ENCODE data around the gene APEH.

Gene APEH

GRCh38 chr3:49639551-49639950, 34.6 kb upstream of the APEH start:
- Histone ChIP-seq H3K9ac (ENCODE audit: low read length) (no peak overlapping the region), H3K9me3 (ENCODE audit: control insufficient read depth, low read length) (no peaks in the 10 kb centered on the region), H3K27me3 (ENCODE audit: control insufficient read depth, insufficient read depth, low read length) (no peaks in the 10 kb centered on the region), H3K4me3 (ENCODE audit: low read length) (no peak overlapping the region), H3K36me3 (ENCODE audit: control insufficient read depth, insufficient read depth, low read length) (no peaks in the 10 kb centered on the region), H3K4me1 (ENCODE audit: control insufficient read depth, insufficient read depth, low read length) (no peaks in the 10 kb centered on the region)

- Histone ChIP-seq H3K9ac (ENCODE audit: low read length) (no peak overlapping the region), H3K27me3 (ENCODE audit: control insufficient read depth, insufficient read depth, low read length) (no peaks in the 10 kb centered on the region), H3K4me3 (ENCODE audit: low read length) (no peak overlapping the region), H3K4me1 (ENCODE audit: control insufficient read depth, insufficient read depth, low read length) (no peaks in the 10 kb centered on the region), H3K36me3 (ENCODE audit: control insufficient read depth, insufficient read depth, low read length) (no peaks in the 10 kb centered on the region), H3K9me3 (ENCODE audit: control insufficient read depth, low read length) (no peaks in the 10 kb centered on the region)
Observed at GRCh38 chr3:49641292-49641691, 32.9 kb upstream of the APEH start.

DNA sequence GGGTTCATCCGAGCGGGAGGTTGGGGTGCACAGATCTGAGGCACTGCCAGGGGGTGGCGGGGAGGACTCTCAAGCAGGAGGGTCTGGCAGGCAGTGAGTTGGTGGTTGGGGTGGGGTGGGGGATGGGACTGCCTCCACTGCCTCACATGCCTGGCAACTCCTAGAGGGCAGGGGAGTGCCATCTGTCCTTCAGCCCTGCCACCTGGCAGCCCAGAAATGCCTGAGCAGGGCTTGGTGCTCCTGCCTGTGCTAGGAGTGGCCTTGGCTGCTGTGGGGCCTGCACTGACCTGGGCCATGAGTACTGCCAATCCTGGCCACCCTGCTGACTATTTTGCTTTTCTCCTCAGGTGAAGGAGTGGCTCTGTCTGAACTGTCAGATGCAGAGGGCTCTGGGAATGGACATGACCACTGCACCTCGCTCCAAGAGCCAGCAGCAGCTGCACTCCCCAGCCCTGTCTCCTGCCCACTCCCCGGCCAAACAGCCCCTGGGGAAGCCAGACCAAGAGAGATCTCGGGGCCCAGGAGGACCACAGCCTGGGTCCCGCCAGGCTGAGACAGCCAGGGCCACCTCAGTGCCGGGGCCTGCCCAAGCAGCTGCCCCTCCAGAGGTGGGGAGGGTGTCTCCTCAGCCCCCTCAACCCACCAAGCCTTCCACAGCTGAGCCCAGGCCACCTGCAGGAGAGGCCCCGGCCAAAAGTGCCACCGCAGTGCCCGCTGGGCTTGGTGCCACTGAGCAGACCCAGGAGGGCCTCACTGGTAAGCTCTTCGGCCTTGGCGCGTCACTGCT, 32.0 kb upstream of the APEH start:
- H3K36me3 ChIP-seq (ENCODE audit: control insufficient read depth, insufficient read depth, low read length): no peaks in the 10 kb centered on the region
- no peaks in the 10 kb centered on the region for H3K27me3 ChIP-seq (ENCODE audit: control insufficient read depth, insufficient read depth, low read length)
- H3K9me3 ChIP-seq (ENCODE audit: control insufficient read depth, low read length): no peaks in the 10 kb centered on the region
- no peaks in the 10 kb centered on the region for H3K4me1 ChIP-seq (ENCODE audit: control insufficient read depth, insufficient read depth, low read length)
- H3K9ac ChIP-seq (ENCODE audit: low read length): no peak overlapping the region
- no peak overlapping the region for H3K4me3 ChIP-seq (ENCODE audit: low read length)

DNA sequence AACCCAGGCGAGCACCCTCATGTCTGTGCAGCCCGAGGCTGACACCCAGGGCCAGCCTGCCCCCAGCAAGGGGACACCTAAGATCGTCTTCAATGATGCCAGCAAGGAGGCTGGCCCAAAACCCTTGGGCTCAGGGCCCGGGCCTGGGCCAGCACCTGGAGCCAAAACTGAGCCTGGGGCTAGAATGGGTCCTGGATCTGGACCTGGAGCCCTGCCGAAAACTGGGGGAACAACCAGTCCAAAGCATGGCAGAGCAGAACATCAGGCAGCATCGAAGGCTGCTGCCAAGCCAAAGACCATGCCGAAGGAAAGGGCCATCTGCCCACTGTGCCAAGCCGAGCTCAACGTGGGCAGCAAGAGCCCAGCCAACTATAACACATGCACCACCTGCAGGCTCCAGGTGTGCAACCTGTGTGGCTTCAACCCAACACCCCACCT, 31.4 kb upstream of the APEH start:
- H3K27me3 ChIP-seq (ENCODE audit: control insufficient read depth, insufficient read depth, low read length): no peaks in the 10 kb centered on the region
- no peak overlapping the region for H3K4me3 ChIP-seq (ENCODE audit: low read length)
- no peaks in the 10 kb centered on the region for H3K4me1 ChIP-seq (ENCODE audit: control insufficient read depth, insufficient read depth, low read length)
- no peaks in the 10 kb centered on the region for H3K36me3 ChIP-seq (ENCODE audit: control insufficient read depth, insufficient read depth, low read length)
- H3K9me3 ChIP-seq (ENCODE audit: control insufficient read depth, low read length): no peaks in the 10 kb centered on the region
- no peak overlapping the region for H3K9ac ChIP-seq (ENCODE audit: low read length)

GRCh38 chr3:49644684-49645083, 29.5 kb upstream of the APEH start:
- Histone ChIP-seq H3K4me3 (ENCODE audit: low read length) (no peak overlapping the region), H3K27me3 (ENCODE audit: control insufficient read depth, insufficient read depth, low read length) (no peaks in the 10 kb centered on the region), H3K36me3 (ENCODE audit: control insufficient read depth, insufficient read depth, low read length) (no peaks in the 10 kb centered on the region), H3K4me1 (ENCODE audit: control insufficient read depth, insufficient read depth, low read length) (no peaks in the 10 kb centered on the region), H3K9ac (ENCODE audit: low read length) (no peak overlapping the region), H3K9me3 (ENCODE audit: control insufficient read depth, low read length) (no peaks in the 10 kb centered on the region)

DNA sequence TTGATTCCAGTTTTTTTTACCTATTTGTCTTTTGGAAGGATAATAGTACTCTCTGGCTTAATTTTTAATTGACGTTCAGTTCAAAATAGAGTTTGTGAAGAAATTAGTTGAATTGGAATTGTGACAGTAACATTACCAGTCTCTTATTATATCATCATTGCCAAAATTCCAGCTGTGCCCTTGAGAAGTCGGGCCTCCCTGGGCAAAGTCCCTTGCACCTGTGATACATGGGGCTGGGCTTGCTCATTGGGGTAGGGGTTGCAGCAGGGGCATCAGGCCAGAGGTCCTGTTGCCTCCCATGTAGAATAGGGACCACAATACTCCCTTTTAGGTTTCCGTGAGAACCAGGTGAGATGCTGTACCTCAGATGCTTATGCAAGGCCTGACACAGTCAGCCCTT, 27.9 kb upstream of the APEH start:
- Histone ChIP-seq H3K27me3 (ENCODE audit: control insufficient read depth, insufficient read depth, low read length) (no peaks in the 10 kb centered on the region), H3K9me3 (ENCODE audit: control insufficient read depth, low read length) (no peaks in the 10 kb centered on the region), H3K9ac (ENCODE audit: low read length) (no peak overlapping the region), H3K36me3 (ENCODE audit: control insufficient read depth, insufficient read depth, low read length) (no peaks in the 10 kb centered on the region), H3K4me3 (ENCODE audit: low read length) (no peak overlapping the region), H3K4me1 (ENCODE audit: control insufficient read depth, insufficient read depth, low read length) (no peaks in the 10 kb centered on the region)

GRCh38 chr3:49647741-49648140, 26.4 kb upstream of the APEH start:
- Histone ChIP-seq H3K9me3 (ENCODE audit: control insufficient read depth, low read length) (no peaks in the 10 kb centered on the region), H3K27me3 (ENCODE audit: control insufficient read depth, insufficient read depth, low read length) (no peaks in the 10 kb centered on the region), H3K4me3 (ENCODE audit: low read length) (no peak overlapping the region), H3K4me1 (ENCODE audit: control insufficient read depth, insufficient read depth, low read length) (no peaks in the 10 kb centered on the region), H3K36me3 (ENCODE audit: control insufficient read depth, insufficient read depth, low read length) (no peaks in the 10 kb centered on the region), H3K9ac (ENCODE audit: low read length) (no peak overlapping the region)

DNA sequence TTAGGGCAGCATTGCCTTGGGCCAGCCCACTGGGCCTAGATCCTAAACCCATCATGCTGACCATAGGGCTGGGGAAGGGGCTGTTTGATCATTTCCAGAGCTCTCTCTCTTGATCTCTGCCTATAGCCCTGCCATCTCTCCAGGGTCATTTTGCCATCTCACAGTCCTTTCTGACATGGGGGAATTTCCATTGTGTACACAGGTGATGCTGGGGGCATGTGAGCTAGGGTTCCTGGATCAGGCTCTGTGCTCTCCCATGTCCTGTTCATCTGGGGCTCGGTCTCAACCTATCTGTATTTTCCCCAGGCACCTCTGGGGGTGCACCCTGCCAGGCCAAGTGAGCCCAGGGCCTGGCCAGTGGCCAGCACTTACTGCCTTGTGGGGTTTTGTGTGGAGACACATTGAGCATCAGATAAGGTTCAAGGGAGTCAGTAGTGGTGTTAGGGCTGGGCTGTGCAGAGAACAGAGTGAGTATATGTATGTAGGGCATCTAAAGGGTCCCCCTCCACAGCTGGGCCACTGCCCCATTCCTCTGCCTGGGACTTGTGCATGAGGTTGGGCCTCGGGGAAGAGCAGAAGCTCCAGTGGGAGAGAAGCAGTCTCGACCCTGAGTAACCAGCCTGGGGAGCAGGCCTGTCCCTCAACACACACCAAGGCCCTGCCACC, 25.7 kb upstream of the APEH start:
- Histone ChIP-seq H3K36me3 (ENCODE audit: control insufficient read depth, insufficient read depth, low read length) (no peaks in the 10 kb centered on the region), H3K4me3 (ENCODE audit: low read length) (no peak overlapping the region), H3K9me3 (ENCODE audit: control insufficient read depth, low read length) (no peaks in the 10 kb centered on the region), H3K27me3 (ENCODE audit: control insufficient read depth, insufficient read depth, low read length) (no peaks in the 10 kb centered on the region), H3K4me1 (ENCODE audit: control insufficient read depth, insufficient read depth, low read length) (no peaks in the 10 kb centered on the region), H3K9ac (ENCODE audit: low read length) (no peak overlapping the region)

DNA sequence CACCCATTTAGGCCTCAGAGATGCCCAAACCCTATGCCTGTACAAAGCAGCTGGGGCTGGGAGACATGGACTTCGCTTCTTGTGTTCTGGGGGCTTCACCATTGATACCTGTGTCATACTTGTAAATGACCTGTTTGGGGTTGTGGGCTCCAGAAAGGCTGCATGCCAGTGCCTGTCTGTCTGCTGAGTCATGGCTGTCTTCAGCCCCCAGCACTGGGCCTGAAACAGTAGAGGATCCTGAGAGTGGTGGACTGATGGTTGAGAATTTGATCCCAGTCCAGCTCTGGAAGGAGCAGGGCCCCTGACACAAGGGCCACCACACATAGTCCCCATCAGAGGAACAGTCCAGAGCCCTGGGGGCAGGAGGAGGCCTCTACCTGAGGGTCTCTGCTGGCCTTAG, 24.6 kb upstream of the APEH start:
- Histone ChIP-seq H3K9ac (ENCODE audit: low read length) (no peak overlapping the region), H3K36me3 (ENCODE audit: control insufficient read depth, insufficient read depth, low read length) (no peaks in the 10 kb centered on the region), H3K4me1 (ENCODE audit: control insufficient read depth, insufficient read depth, low read length) (no peaks in the 10 kb centered on the region), H3K9me3 (ENCODE audit: control insufficient read depth, low read length) (no peaks in the 10 kb centered on the region), H3K4me3 (ENCODE audit: low read length) (no peak overlapping the region), H3K27me3 (ENCODE audit: control insufficient read depth, insufficient read depth, low read length) (no peaks in the 10 kb centered on the region)

GRCh38 chr3:49650177-49650576, 24.0 kb upstream of the APEH start:
- H3K27me3 ChIP-seq (ENCODE audit: control insufficient read depth, insufficient read depth, low read length): no peaks in the 10 kb centered on the region
- H3K4me3 ChIP-seq (ENCODE audit: low read length): no peak overlapping the region
- no peaks in the 10 kb centered on the region for H3K9me3 ChIP-seq (ENCODE audit: control insufficient read depth, low read length)
- H3K4me1 ChIP-seq (ENCODE audit: control insufficient read depth, insufficient read depth, low read length): no peaks in the 10 kb centered on the region
- no peaks in the 10 kb centered on the region for H3K36me3 ChIP-seq (ENCODE audit: control insufficient read depth, insufficient read depth, low read length)
- no peak overlapping the region for H3K9ac ChIP-seq (ENCODE audit: low read length)

DNA sequence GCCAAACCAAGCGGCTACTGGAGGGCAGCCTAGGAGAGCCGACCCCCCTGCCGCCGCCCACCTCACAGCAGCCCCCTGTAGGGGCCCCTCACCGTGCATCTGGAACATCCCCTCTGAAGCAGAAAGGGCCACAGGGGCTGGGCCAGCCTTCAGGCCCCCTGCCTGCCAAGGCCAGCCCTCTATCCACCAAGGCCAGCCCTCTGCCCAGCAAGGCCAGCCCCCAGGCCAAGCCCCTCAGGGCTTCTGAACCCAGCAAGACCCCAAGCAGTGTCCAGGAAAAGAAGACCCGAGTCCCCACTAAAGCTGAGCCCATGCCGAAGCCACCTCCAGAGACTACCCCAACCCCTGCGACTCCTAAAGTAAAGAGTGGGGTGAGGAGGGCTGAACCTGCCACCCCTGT, 23.5 kb upstream of the APEH start:
- Histone ChIP-seq H3K27me3 (ENCODE audit: control insufficient read depth, insufficient read depth, low read length) (no peaks in the 10 kb centered on the region), H3K9ac (ENCODE audit: low read length) (no peak overlapping the region), H3K4me3 (ENCODE audit: low read length) (no peak overlapping the region), H3K9me3 (ENCODE audit: control insufficient read depth, low read length) (no peaks in the 10 kb centered on the region), H3K36me3 (ENCODE audit: control insufficient read depth, insufficient read depth, low read length) (no peaks in the 10 kb centered on the region), H3K4me1 (ENCODE audit: control insufficient read depth, insufficient read depth, low read length) (no peaks in the 10 kb centered on the region)

DNA sequence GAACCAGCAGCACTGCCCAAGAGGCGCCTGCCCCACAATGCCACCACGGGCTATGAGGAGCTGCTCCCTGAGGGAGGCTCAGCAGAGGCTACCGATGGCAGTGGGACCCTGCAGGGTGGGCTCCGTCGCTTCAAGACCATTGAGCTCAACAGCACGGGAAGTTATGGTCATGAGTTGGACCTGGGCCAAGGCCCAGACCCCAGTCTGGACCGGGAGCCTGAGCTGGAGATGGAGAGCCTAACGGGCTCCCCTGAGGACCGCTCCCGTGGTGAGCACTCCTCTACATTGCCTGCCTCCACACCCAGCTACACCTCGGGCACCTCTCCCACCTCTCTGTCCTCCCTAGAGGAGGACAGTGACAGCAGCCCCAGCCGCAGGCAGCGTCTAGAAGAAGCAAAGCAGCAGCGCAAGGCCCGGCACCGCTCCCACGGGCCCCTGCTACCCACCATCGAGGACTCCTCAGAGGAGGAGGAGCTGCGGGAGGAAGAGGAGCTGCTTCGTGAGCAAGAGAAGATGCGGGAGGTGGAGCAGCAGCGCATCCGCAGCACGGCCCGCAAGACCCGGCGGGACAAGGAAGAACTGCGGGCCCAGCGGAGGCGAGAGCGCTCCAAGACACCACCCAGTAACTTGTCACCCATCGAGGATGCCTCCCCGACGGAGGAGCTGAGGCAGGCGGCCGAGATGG, 21.8 kb upstream of the APEH start:
- Histone ChIP-seq H3K4me1 (ENCODE audit: control insufficient read depth, insufficient read depth, low read length) (no peaks in the 10 kb centered on the region), H3K36me3 (ENCODE audit: control insufficient read depth, insufficient read depth, low read length) (no peaks in the 10 kb centered on the region), H3K9ac (ENCODE audit: low read length) (no peak overlapping the region), H3K27me3 (ENCODE audit: control insufficient read depth, insufficient read depth, low read length) (no peaks in the 10 kb centered on the region), H3K4me3 (ENCODE audit: low read length) (no peak overlapping the region), H3K9me3 (ENCODE audit: control insufficient read depth, low read length) (no peaks in the 10 kb centered on the region)
